ENCODE measurements around the gene TCHH. TPM values are rescaled to one million over a fixed set of nuclear protein-coding genes. Genes with fewer than 3 reads are reported as not detected.
"Not testable (repeated sequence)": the region's sequence is repeated elsewhere in the genome, so short reads cannot be mapped to it uniquely, and the experiment has no call there.

TCHH gene
- total and polyA plus RNA-seq, 2 donors (not counting 1 experiment from before 2014, with no cell fraction given) = not detected

DNA sequence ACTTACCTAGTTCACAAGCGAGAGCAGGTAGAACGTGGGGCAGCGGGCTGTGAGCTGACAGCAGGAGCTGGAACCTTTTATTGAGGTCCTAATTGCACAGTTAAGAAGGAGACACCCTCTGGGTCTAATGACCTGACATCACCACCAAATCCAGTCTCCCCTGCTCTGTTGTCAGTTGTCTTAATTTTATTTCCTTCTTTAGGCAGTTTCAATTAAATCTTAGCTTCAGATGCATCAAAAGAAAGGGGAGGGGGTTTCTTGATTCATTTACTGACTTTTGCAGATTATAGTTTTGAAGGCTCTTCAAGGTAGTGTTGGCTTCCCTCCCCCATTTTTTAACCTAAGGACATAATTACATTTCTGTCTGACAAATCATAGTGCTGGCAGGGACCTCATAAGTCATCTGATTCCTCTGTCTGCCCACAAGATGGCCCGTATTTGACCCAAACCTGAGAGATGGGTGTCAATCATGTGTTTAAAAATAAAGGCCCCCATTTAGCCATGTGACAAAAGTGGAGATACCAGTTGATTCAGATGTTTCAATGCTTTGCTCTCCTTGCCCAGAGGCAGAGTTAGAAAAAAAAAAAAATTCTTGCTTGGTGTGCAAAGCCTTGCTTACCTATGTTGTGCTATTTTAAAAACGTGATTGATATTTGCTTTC lies 26.1 kb downstream of the TCHH start, which contains the start of gene TCHHL1:
Gene TCHHL1, minus strand, starts transcription at position 51 of the 661 bp plus-strand sequence. CDS start 921 bp downstream, outside the sequence.
- TF ChIP-seq EZH2 (IDR thresholded peaks at IDR 0.05; ENCODE audit: low read length, missing control alignments) (no peak), CTCF (conservative IDR thresholded peaks at IDR 0.05 in 1 of 2, IDR thresholded peaks at IDR 0.05 in 1 of 2; ENCODE audit: low read depth in 1 of 2, low read length in 2 of 2) (no peak)
- DNase-seq (ENCODE audit: low read depth in 2 of 2) = no peak
- H4K20me1 ChIP-seq (ENCODE audit: control insufficient read depth, extremely low read depth, insufficient read depth, low read length) = no peaks in the 10 kb centered on the region
- H2AFZ ChIP-seq (ENCODE audit: low read length) = no peak within 1 kb of the TSS
- no peaks in the 10 kb centered on the region for H3K9me3 ChIP-seq (ENCODE audit: control insufficient read depth, insufficient read depth, low read depth, low read length)
- no peak within 1 kb of the TSS for H3K27ac ChIP-seq (ENCODE audit: insufficient read depth, low read length)
- peaks cover 3% of the 10 kb centered on the region for H3K27me3 ChIP-seq (ENCODE audit: control insufficient read depth, insufficient read depth, low read length)
- H3K36me3 ChIP-seq (ENCODE audit: control insufficient read depth, insufficient read depth, low read length) = no peaks in the 10 kb centered on the region
- H3K9ac ChIP-seq (ENCODE audit: insufficient read depth, low read length) = no peak within 1 kb of the TSS
- H3K4me2 ChIP-seq (ENCODE audit: extremely low read depth, insufficient read depth, low read length) = no peak within 1 kb of the TSS
- no peaks in the 10 kb centered on the region for H3K79me2 ChIP-seq (ENCODE audit: control insufficient read depth, insufficient read depth, low read length)
- H3K4me3 ChIP-seq (replicated peaks in 1 of 4; ENCODE audit: control extremely low read depth in 1 of 4, insufficient read depth in 1 of 4, low read depth in 3 of 4, low read length in 4 of 4) = no peak within 1 kb of the TSS
- no peaks in the 10 kb centered on the region for H3K4me1 ChIP-seq (ENCODE audit: control insufficient read depth, extremely low read depth, insufficient read depth, low read length)

DNA sequence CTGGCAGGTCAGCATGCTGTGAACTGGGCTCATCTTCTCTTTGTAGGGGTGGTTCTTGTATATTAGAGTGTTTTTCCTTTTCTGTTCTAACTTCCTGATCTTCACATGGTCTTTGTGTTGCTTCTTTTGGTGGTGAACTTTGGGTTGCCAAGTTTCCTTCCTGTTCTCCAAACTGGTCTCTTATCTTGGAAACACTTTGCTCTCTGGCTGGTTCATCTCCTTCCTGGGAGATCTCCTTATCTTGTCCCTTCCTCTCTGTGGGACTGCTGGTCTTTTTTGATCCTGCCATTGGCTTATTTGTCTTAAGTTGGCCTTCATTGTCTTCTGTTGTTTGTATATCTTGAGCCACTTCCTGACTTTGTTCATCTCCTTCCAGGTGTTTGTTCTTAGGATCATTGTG lies 28.5 kb downstream of the TCHH start:
- H3K36me3 ChIP-seq (ENCODE audit: control insufficient read depth, insufficient read depth, low read length) = no peaks in the 10 kb centered on the region
- no peak for DNase-seq (ENCODE audit: low read depth in 2 of 2)
- H3K4me3 ChIP-seq (replicated peaks in 1 of 4; ENCODE audit: control extremely low read depth in 1 of 4, insufficient read depth in 1 of 4, low read depth in 3 of 4, low read length in 4 of 4) = no peak overlapping the region
- H3K4me2 ChIP-seq (ENCODE audit: extremely low read depth, insufficient read depth, low read length) = no peak overlapping the region
- no peaks in the 10 kb centered on the region for H3K4me1 ChIP-seq (ENCODE audit: control insufficient read depth, extremely low read depth, insufficient read depth, low read length)
- H2AFZ ChIP-seq (ENCODE audit: low read length) = no peak overlapping the region
- no peak overlapping the region for H3K27ac ChIP-seq (ENCODE audit: insufficient read depth, low read length)
- no peaks in the 10 kb centered on the region for H3K79me2 ChIP-seq (ENCODE audit: control insufficient read depth, insufficient read depth, low read length)
- no peaks in the 10 kb centered on the region for H4K20me1 ChIP-seq (ENCODE audit: control insufficient read depth, extremely low read depth, insufficient read depth, low read length)
- H3K27me3 ChIP-seq (ENCODE audit: control insufficient read depth, insufficient read depth, low read length) = peaks cover 3% of the 10 kb centered on the region
- H3K9me3 ChIP-seq (ENCODE audit: control insufficient read depth, insufficient read depth, low read depth, low read length) = no peaks in the 10 kb centered on the region
- TF ChIP-seq EZH2 (IDR thresholded peaks at IDR 0.05; ENCODE audit: low read length, missing control alignments) = no peak
- TF ChIP-seq CTCF (conservative IDR thresholded peaks at IDR 0.05 in 1 of 2, IDR thresholded peaks at IDR 0.05 in 1 of 2; ENCODE audit: low read depth in 1 of 2, low read length in 2 of 2) = no peak
- H3K9ac ChIP-seq (ENCODE audit: insufficient read depth, low read length) = no peak overlapping the region

GRCh38 chr1:152084853-152085252 lies 30.4 kb downstream of the TCHH start:
- no peaks in the 10 kb centered on the region for H4K20me1 ChIP-seq (ENCODE audit: control insufficient read depth, extremely low read depth, insufficient read depth, low read length)
- H3K4me2 ChIP-seq (ENCODE audit: extremely low read depth, insufficient read depth, low read length) = no peak overlapping the region
- no peak for DNase-seq (ENCODE audit: low read depth in 2 of 2)
- H3K36me3 ChIP-seq (ENCODE audit: control insufficient read depth, insufficient read depth, low read length) = no peaks in the 10 kb centered on the region
- H3K9ac ChIP-seq (ENCODE audit: insufficient read depth, low read length) = no peak overlapping the region
- peaks cover 3% of the 10 kb centered on the region for H3K27me3 ChIP-seq (ENCODE audit: control insufficient read depth, insufficient read depth, low read length)
- H3K9me3 ChIP-seq (ENCODE audit: control insufficient read depth, insufficient read depth, low read depth, low read length) = no peaks in the 10 kb centered on the region
- H3K4me3 ChIP-seq (replicated peaks in 1 of 4; ENCODE audit: control extremely low read depth in 1 of 4, insufficient read depth in 1 of 4, low read depth in 3 of 4, low read length in 4 of 4) = no peak overlapping the region
- TF ChIP-seq CTCF (conservative IDR thresholded peaks at IDR 0.05 in 1 of 2, IDR thresholded peaks at IDR 0.05 in 1 of 2; ENCODE audit: low read depth in 1 of 2, low read length in 2 of 2) = no peak
- TF ChIP-seq EZH2 (IDR thresholded peaks at IDR 0.05; ENCODE audit: low read length, missing control alignments) = no peak
- H3K79me2 ChIP-seq (ENCODE audit: control insufficient read depth, insufficient read depth, low read length) = no peaks in the 10 kb centered on the region
- H3K4me1 ChIP-seq (ENCODE audit: control insufficient read depth, extremely low read depth, insufficient read depth, low read length) = no peaks in the 10 kb centered on the region
- H3K27ac ChIP-seq (ENCODE audit: insufficient read depth, low read length) = no peak overlapping the region
- no peak overlapping the region for H2AFZ ChIP-seq (ENCODE audit: low read length)

GRCh38 chr1:152081026-152081425 lies 34.2 kb downstream of the TCHH start:
- H3K4me2 ChIP-seq (ENCODE audit: extremely low read depth, insufficient read depth, low read length); H3K9me3 ChIP-seq (ENCODE audit: control insufficient read depth, insufficient read depth, low read depth, low read length); H3K9ac ChIP-seq (ENCODE audit: insufficient read depth, low read length); H3K4me1 ChIP-seq (ENCODE audit: control insufficient read depth, extremely low read depth, insufficient read depth, low read length); H3K79me2 ChIP-seq (ENCODE audit: control insufficient read depth, insufficient read depth, low read length); DNase-seq (ENCODE audit: low read depth in 2 of 2); H3K4me3 ChIP-seq (replicated peaks in 1 of 4; ENCODE audit: control extremely low read depth in 1 of 4, insufficient read depth in 1 of 4, low read depth in 3 of 4, low read length in 4 of 4); H3K27me3 ChIP-seq (ENCODE audit: control insufficient read depth, insufficient read depth, low read length); H3K36me3 ChIP-seq (ENCODE audit: control insufficient read depth, insufficient read depth, low read length); H4K20me1 ChIP-seq (ENCODE audit: control insufficient read depth, extremely low read depth, insufficient read depth, low read length); H2AFZ ChIP-seq (ENCODE audit: low read length); H3K27ac ChIP-seq (ENCODE audit: insufficient read depth, low read length): not testable (repeated sequence)

DNA sequence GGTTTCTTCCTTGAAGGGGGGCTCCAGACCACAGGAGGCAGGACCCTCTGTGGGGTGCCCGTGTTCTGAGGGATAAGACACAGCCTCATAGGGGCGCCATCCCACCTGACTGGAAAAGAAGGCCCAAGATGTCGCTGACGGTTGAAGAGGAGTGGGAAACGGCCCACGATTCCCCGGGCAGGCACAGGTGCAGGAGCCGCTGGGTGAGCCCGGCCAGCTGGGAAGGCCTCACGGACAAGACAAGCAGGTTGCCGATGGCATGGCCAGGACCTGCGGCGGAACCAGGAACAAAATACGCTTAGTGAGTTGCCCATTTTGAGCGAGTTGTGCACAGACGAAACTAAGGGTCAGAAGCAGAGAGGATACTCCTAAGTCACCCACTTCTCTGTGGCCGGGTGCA lies 34.8 kb downstream of the TCHH start:
- not testable (repeated sequence) for H2AFZ ChIP-seq (ENCODE audit: low read length); H3K79me2 ChIP-seq (ENCODE audit: control insufficient read depth, insufficient read depth, low read length); H4K20me1 ChIP-seq (ENCODE audit: control insufficient read depth, extremely low read depth, insufficient read depth, low read length); H3K4me2 ChIP-seq (ENCODE audit: extremely low read depth, insufficient read depth, low read length); H3K4me3 ChIP-seq (replicated peaks in 1 of 4; ENCODE audit: control extremely low read depth in 1 of 4, insufficient read depth in 1 of 4, low read depth in 3 of 4, low read length in 4 of 4); H3K36me3 ChIP-seq (ENCODE audit: control insufficient read depth, insufficient read depth, low read length); H3K9me3 ChIP-seq (ENCODE audit: control insufficient read depth, insufficient read depth, low read depth, low read length); H3K9ac ChIP-seq (ENCODE audit: insufficient read depth, low read length); H3K27me3 ChIP-seq (ENCODE audit: control insufficient read depth, insufficient read depth, low read length); DNase-seq (ENCODE audit: low read depth in 2 of 2); H3K27ac ChIP-seq (ENCODE audit: insufficient read depth, low read length); H3K4me1 ChIP-seq (ENCODE audit: control insufficient read depth, extremely low read depth, insufficient read depth, low read length)

Data from fibroblast of lung (primary cell).